HG02642 (cell line): ENCODE results near the gene DYNC2H1.
"Not testable (repeated sequence)": the region's sequence is repeated elsewhere in the genome, so short reads cannot be mapped to it uniquely, and the experiment has no call there.

Experiments used
- ATAC-seq: cut with Tn5 transposase; IDR thresholded peaks from one replicate; pipeline ENCODE4 v1.9.1; 2021; ENCODE audit warnings: mild to moderate bottlenecking; ENCODE audit not compliant: unreplicated experiment, poor library complexity

DYNC2H1 gene

DNA sequence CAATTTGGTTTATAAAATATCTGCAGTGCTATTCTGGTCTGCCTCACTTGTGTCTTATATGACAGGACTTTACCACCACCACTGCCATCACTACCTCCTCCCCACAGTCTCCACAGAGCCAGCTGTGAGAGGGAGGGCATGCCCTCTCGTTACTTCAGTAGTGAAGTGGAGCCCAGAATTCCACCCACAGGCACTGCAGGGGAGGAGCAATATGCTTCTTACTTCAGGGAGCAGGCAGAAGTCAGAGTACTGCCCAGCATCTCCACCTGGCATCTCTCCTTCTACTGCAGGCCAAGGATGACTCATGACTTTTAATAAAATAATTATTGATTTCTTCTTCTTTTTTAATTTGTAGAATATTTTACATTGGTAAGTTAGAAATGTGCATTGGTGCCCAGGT, 255.5 kb downstream of the DYNC2H1 start:
- no peak for ATAC-seq

DNA sequence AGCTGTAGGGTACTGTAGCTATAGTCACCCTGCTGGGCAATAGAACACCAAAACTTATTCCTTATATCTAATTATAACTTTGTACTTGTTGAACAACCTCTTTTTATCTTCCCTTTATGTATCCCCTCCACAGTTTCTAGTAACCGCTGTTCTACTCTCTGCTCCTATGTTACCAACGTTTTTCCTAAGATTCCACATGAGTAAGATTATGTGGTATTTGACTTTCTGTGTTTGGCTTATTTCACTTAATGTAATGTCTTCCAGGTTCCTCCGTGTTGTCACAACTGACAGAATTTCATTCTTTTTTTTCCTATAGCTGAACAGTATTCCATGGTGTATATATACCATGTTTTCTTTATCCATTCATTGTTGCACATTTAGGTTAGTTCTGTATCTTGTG, 258.4 kb downstream of the DYNC2H1 start:
- ATAC-seq: no peak

DNA sequence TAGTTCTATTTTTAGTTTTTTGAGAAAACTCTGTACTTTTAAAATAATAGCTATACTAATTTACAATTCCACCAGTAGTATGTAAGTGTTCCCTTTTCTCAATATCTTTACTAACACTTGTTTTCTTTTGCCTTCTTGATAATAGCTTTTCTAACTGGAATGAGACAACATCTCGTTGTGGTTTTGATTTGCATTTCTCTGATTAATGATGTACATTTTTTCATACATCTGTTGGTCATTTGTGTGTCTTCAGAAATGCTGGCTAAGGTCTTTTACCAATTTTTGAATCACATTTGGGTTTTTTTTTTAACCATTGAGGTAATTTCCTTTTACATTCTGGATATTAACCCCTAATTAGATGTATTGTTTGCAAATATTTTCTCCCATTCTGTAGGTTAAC, 258.9 kb downstream of the DYNC2H1 start:
- ATAC-seq: no peak

DNA sequence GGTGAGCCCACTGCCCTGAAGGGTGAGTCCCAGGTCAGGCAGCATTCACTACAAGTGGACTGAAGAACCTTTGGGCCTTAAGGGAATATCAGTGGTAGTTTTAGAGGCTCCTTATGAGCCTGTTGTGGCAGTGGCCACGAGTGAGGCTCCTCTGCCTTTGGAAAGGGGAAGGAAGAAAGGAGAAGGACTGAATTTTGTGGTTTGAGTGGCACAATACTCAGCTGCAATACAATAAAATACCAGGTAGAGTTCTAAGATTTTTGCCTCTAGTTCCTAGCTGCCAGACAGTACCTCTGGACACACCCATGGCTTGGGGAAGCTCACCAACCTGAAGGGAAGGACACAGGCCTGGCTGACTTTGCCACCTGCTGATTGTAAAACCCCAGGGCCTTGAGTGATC, 260.9 kb downstream of the DYNC2H1 start:
- ATAC-seq: no peak

DNA sequence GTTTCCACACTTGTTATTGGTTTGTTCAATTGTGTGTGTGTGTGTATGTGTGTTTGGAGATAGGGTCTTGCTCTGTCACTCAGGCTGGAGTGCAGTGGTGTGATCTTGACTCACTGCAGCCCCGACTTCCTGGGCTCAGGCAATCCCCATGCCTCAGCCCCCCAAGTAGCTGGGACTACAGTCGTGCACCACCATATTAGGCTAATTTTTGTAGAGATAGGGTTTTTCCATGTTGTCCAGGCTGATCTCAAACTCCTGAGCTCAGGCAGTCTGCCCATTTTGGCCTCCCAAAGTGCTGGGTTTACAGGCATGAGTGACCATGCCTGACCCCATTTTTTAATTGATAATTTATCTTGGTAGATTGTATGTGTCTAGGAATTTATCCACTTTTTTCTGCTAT, 263.7 kb downstream of the DYNC2H1 start:
- no peak for ATAC-seq

DNA sequence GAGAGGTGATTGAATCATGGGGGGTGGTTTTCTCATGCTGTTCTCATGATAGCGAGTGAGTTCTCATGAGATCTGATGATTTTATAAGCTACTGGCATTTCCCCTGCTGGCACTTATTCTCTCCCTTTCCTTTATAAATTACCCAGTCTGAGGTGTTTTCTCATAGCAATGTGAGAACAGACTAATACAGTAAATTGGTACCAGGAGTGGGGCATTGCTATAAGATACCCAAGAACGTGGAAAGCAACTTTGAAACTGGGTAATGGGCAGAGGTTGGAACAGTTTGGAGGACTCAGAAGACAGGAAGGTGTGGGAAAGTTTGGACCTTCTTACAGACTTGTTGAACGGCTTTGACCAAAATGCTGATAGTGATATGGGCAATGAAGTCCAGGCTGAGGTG, 265.0 kb downstream of the DYNC2H1 start:
- ATAC-seq: not testable (repeated sequence)

DNA sequence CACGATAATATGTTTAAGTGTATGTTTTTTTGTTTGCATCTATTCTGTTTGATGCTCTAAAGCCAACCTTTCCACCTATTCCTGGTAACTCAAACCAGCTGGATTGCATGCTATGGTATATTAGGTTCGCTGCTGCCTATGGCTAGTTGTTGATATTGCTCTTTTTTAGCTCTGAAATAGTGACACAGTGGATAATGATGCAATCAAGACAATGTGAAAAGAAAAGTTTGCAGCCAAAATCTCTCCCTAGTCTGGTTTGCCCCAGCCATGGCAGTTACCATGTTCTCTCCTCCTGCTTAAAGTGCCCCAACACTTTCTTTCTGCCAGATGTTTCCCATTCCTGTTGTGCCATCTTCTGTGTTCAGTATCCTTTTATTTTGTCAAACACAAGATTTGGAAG, 269.7 kb downstream of the DYNC2H1 start:
- ATAC-seq: no peak

DNA sequence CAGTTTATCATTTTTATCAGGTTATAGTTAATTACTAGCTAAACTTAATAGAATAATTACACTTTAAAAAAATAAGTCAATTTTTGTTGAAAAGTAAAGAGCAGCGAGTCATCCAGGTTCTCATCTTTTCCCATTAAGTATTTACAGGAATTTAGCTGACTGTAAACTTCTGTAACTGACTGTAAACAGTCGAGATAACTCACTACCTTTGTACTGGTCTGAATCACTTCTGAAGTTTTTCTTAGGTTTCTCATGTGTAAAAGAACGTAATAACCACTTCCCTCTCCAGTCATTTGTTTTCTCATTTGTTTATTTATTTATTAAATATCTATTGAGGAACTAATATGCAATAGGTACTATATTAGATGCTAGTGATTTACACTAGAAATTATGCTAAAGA, 270.8 kb downstream of the DYNC2H1 start:
- no peak for ATAC-seq

DNA sequence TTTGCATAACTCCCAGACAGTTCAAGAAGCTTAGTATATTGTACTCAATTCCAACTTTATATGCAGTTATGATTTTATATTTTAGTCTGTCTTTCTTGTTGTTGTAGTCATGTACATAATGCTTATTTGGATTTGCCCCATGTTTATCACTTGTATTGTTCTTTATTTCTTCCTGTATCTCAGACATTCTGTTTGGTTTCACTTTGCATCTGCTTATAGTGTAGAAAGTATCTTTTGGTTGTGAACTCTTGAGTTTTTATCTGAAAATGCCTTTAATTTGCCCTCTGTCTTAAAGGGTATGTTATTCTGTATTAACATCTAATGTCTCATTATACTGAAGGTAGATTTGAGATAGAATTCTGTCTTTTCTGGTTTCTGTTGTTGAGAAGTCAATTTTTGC, 275.4 kb downstream of the DYNC2H1 start:
- no peak for ATAC-seq

DNA sequence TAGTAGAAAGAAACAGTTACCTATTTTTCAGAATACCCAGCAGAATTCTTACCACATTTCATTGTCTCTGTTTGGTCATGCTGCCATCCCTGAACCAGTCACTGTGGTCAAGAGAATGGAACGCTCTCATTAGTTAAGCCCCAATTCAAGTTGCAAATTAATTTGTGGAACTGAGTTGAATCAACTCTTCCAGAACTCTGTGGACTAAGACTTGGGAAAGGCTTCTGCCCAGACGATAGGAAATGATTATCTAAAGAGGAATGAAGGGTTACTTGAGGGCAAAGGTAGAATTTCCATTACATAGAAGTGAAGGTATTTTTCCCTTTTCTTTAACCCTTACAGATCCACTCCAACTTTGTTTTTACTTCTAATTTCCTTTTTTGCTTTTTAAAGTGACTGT, 286.4 kb downstream of the DYNC2H1 start:
- ATAC-seq: no peak

DNA sequence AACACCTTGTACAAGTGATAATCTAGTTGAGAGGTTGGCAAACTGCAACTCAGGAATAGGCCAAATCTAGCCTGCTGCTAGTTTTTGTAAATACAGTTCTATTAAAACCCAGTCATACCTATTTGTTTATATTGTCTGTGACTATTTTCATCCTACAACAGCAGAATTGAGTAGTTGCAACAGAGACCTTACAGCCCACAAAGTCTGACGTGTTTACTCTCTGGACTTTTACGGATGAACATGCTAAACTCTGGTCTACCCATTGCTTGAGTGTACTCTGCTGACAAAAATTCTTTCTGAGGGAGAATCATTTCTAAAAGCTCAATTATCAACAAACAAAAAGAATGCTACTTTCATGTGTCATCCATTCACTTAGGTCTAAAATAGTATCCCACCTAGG, 287.0 kb downstream of the DYNC2H1 start:
- no peak for ATAC-seq

DNA sequence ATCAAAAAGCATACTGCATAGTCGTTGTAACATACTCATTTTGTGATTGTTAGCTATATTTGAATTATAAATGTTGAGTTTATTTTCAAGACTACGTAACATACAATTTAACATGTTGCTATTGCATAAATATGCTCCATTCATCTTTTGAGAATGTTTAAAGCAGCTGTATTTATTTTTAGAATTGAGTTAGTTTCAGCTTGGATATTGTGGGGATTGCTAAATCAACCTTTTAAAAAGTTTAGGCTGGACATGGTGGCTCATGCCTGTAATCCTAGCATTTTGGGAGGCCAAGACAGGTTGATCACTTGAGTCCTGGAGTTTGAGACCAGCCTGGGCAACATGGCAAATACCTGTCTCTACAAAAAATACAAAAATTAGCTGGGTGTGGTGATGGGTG, 288.1 kb downstream of the DYNC2H1 start:
- ATAC-seq: no peak

DNA sequence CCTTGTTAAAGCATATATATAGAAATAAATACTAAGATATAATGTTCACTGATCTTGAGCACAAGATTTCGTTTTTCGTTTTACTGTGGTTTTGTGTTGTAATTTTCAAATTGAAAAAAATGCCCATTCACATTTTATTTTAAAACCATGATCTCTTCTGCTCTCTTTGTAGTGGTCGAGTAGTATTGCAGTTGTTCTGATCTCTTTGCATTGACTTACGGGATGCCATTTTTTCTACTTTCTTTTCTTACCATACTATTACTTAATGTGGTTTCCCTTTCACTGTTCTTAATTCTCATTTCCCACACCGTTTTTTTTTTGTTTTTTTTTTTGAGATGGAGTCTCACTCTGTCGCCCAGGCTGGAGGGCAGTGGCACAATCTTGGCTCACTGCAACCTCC, 289.6 kb downstream of the DYNC2H1 start:
- ATAC-seq: no peak

DNA sequence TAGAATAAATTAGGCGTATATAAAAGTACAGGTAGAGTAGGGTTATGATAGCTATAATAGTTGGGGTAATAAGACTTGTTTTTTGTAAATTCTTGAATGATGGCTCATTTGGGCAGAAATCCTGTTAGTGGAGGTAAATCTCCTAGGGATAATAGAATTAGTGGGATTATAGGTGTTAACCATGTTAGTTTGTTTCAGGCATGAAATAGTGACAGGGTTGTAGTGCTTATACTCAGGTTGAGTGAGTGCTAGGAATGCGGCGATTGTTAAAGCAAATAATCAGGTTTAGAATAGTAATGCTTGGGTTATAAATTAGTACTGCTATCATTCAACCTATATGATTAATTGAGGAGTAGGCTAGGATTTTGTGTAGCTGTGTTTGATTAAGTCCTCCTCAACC, 297.1 kb downstream of the DYNC2H1 start:
- no peak for ATAC-seq

DNA sequence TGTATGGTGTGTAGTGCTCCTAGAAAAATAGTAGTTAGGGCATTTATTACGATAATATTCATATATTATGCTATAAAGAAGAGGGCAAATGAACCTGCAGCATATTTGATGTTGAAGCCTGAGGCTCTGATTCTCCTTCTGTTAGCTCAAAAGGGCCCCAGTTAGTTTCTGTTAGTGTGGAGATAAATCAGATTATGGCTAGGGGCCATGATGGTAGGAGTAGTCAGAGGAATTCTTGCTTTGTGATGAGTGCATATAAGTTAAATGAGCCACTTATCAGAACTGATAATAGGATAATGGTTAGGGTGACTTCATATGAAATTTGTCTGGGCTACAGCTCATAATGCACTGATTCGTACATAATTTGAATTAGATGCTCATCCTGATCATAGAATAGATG, 298.4 kb downstream of the DYNC2H1 start:
- no peak for ATAC-seq

DNA sequence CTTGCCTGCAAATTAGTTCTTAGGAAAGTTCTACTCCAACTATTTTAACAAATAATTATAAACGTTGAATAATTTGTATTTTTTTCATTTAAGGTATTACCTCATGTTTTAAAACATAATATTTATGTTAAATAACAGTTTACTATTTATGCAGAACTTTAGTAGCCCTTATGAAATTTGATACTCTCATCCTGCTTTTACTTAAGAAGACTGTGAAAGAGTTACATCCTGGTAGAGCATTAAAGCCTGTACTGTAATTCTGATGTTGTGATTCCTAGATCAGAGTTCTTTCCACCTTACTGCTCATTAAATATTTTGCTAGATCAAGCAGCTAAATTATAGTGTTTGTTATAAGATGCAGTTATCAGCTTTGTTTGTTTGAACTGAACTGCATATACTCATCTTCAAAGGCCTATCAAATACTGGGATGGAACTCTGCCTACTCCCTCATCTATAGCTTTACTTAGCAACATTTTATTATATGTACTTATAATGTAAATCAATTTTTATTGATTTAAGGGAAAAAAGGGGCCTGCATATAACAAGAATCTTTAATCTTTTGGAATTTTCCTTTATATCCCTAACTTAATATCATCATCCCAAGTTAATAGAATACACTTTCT, 304.2 kb downstream of the DYNC2H1 start:
- ATAC-seq: no peak

DNA sequence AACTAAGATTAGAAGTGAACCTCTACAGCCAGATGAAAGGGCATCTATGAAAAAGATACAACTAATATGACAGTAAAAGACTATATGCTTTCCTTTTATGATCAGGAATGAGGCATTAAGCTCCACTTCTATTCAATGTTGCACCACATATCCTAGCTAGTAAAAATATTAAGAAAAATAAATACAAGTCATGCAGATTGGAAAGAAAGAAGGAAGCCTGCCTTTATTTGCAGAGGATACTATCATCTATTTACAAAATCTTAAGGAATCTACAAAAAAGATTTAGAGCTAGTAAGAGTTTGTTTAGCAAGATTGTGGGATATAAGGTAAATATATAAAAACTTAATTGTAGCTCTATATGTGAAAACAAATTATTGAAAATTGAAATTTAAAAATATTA, 308.8 kb downstream of the DYNC2H1 start:
- ATAC-seq: no peak

DNA sequence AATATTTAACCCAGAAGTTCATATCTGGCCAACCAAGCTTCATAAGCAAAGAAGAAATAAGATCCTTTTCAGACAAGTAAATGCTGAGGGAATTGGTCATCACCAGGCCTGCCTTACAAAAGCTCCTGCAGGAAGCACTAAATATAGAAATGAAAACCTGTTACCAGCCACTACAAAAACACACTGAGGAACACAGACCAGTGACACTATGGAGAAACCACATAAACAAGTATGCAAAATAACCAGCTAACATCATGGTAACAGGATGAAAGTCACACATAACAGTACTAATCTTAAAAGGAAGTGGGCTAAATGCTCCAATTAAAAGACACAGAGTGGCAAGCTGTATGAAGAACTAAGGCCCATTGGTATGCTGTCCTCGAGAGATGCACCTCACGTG, 311.4 kb downstream of the DYNC2H1 start:
- no peak for ATAC-seq

DNA sequence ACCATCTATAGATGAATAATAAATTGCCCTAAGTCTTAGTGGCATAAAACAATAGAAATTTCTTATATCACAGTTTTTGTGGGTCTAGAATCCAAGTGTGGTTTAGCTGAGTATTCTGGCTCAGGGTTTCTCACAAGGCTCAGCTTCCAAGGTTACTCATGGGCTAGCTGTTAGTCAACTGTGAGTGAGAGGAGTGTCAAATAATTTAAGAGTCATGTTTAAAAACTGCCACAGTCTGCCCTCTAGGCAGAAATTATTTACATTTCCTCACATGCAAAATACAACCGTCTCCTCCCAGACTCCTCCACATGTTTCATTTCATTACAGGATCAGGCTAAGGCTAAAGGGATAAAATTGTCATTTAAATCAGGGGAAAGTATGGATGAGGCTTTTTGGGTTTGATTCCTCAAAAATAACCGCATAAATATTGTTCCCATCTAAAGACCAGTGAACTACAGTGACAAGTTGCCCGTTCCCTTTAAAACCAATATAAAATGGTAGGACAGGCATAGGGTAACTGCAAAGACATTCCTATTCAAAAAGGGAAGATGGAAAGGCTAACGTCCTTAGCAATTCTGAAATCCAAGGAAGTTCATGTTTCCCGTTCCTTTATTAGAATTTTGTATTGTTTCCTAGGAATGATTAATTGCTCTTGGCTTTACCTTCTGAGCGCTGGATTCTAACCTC, 324.3 kb downstream of the DYNC2H1 start:
- ATAC-seq: no peak

DNA sequence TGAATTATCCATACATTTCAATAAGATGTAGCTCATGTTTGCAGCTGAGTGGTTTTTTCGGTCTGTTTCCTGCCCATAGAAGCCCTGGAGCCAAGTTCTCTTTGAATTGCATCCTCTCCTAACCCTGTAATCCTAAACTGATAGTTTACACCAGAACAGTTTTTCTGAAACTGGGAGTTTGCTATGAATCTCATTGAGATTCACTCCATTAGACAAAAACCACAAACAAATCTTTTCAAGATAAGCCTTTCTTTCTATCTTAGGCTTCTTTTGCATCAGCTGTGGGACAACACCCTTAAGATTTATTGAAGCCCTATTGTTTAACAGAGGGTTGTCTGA, 324.8 kb downstream of the DYNC2H1 start:
- ATAC-seq: no peak

DNA sequence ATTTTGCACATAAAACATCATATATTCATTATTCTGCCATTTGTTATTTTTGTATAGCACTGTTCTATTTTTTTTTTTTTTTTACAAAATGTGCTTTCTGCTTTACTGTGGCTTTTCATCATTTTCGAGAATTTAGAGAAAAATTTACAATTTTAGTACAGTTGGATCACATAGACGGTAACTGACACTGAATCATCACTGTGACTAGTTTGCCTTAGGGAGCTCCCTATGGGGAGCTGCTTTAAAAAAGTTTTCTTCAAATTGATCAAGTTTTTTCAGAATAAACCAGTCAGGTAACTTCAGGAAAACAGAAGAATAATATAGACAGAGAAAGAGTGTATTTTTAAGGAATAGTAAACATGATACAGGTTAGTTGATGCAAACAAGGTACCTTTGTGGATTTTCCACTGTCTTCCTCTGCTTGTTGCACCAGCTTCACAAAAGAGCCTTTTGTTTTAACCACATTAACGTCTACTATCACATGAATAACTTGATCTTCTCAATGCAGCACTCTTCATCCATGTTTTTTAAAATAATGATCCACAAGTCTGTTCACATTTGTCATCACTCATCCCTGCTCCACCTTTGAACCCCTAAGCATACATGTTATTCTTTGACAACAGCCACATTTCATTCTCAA, 327.0 kb downstream of the DYNC2H1 start:
- ATAC-seq: no peak

DNA sequence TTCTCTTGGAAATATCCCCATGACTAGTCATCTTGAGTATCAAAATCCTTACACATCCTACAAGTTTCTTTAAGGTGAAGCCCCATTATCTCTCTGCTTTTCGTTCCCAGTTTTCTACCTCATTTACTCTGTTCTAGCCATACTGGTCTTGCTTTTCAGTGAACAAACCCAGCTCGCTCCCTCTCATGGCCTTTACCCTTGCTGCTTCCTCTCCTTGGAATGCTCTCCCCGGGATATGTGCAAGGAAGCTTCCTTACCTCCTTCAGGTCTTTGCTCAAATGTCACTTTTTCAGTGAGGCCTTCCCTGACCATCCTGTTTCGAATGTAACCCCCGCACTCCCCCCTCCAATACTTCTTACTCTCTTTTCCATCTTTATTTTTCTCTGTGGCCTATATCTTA, 331.8 kb downstream of the DYNC2H1 start:
- ATAC-seq: no peak
